Omental fat pad (tissue), 4 donors: ENCODE measurements around the gene GINS3. TPM values are rescaled to one million over a fixed set of nuclear protein-coding genes. Genes with fewer than 3 reads are reported as not detected.

Experiments
- ATAC-seq: fragments of 150-250 bp; one replicate; pipeline ENCODE4 v1.9.1; 2016; ENCODE audit warnings: mild to moderate bottlenecking, moderate library complexity; ENCODE audit not compliant: low FRiP score
- DNase-seq: peaks from one replicate; pipeline ENCODE4 v3.0.0-alpha.2; 2019; ENCODE audit warnings: low spot score
- CTCF ChIP-seq, 3 donors: fragments of 450-650 bp; IDR thresholded peaks; one replicate each; pipeline ENCODE4 v1.5.1; 2016 to 2017; ENCODE audit warnings: antibody characterized with exemption in 3 of 3, mild to moderate bottlenecking in 3 of 3, moderate library complexity in 2 of 3
- total RNA-seq, 4 donors: library from RNA; depleted of rRNA; stranded (reverse); fragments of >200 nt; gene quantifications; one replicate each; pipeline ENCODE4 v1.1.0, GENCODE V29; 2016

The GINS3 gene
- total RNA-seq, 4 donors from 2014 or later, result 5.3 to 7.4 (median 6.5) TPM

- no peak for DNase-seq
These were observed 33.0 kb downstream of the GINS3 start for GRCh38 chr16:58425245-58425644.

GRCh38 chr16:58425756-58426494 is 33.7 kb downstream of the GINS3 start:
- DNase-seq, result no peak
- ATAC-seq, result no peak
- no peak for TF ChIP-seq CTCF (IDR thresholded peaks at IDR 0.05)

More at GRCh38 chr16:58425245-58425644, 33.0 kb downstream of the GINS3 start:
- no peak for TF ChIP-seq CTCF (IDR thresholded peaks at IDR 0.05)
- ATAC-seq, result no peak

- DNase-seq (no peak), ATAC-seq (no peak)
- TF ChIP-seq CTCF (IDR thresholded peaks at IDR 0.05), result no peak
These were observed 34.7 kb downstream of the GINS3 start for GRCh38 chr16:58426966-58427365.

GRCh38 chr16:58428621-58429542 is 36.6 kb downstream of the GINS3 start:
- ATAC-seq (no peak), DNase-seq (no peak)
- no peak for TF ChIP-seq CTCF (IDR thresholded peaks at IDR 0.05)

GRCh38 chr16:58430718-58431117 is 38.4 kb downstream of the GINS3 start:
- DNase-seq (no peak), ATAC-seq (no peak)
- TF ChIP-seq CTCF (IDR thresholded peaks at IDR 0.05), result no peak

GRCh38 chr16:58433569-58433951 is 41.3 kb downstream of the GINS3 start:
- TF ChIP-seq CTCF (IDR thresholded peaks at IDR 0.05), result no peak
- ATAC-seq, result no peak
- DNase-seq, result no peak
